WI38 (cell line): ENCODE measurements around the gene TRIM8.

Source experiments
- H3K4me3 ChIP-seq: 2 replicates; pipeline ENCODE4 v1.5.1; 2011; ENCODE audit warnings: low read depth, mild to moderate bottlenecking, control low read depth, low read length
- TF ChIP-seq, protein P1 (sequence below): IDR thresholded peaks from 2 replicates; pipeline ENCODE4 v1.5.1; 2012; ENCODE audit warnings: low read depth, mild to moderate bottlenecking, control low read depth, low read length

Gene TRIM8

DNA sequence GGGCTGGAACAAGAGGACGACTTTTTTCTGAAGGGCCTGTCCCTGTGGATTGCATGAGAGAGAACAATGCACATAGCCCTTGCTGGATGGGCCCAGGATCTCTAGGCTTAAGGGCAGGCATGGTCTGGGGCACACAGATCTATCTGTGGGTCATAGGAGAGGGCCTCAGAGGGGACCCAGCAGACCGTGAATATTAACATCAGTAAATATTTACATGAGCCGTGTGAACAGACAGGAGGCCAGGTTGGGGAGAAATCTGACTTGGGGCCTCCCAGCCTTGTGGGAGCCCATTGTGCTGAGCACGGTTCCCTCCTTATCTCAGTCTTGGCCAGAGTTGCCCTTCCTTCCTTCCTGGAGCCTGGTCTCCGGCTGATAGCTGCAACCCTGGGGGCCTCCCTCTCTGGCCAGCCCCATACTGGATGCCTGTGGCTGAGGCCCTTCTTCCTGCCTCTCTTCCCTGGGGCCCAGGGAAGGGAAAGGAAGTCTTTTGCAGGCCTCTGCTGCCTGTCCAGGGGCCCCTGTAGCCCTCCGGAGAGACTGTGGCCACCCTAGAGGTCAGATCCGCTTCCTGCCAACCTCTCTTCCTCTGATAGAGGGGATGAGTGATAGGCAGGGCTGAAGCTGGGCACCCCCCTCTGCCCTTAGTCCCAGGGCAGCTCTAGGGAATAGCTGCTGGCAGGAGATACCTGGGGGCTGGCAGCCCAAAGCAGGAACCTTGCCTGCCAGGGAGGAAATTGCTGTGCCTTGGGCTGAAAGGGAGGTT lies 44.5 kb upstream of the TRIM8 start:
- TF ChIP-seq, protein P1, sequence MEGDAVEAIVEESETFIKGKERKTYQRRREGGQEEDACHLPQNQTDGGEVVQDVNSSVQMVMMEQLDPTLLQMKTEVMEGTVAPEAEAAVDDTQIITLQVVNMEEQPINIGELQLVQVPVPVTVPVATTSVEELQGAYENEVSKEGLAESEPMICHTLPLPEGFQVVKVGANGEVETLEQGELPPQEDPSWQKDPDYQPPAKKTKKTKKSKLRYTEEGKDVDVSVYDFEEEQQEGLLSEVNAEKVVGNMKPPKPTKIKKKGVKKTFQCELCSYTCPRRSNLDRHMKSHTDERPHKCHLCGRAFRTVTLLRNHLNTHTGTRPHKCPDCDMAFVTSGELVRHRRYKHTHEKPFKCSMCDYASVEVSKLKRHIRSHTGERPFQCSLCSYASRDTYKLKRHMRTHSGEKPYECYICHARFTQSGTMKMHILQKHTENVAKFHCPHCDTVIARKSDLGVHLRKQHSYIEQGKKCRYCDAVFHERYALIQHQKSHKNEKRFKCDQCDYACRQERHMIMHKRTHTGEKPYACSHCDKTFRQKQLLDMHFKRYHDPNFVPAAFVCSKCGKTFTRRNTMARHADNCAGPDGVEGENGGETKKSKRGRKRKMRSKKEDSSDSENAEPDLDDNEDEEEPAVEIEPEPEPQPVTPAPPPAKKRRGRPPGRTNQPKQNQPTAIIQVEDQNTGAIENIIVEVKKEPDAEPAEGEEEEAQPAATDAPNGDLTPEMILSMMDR, result no peak

GRCh38 chr10:102600816-102601215 lies 43.5 kb upstream of the TRIM8 start:
- TF ChIP-seq, protein P1, result no peak
- H3K4me3 ChIP-seq, result no peak overlapping the region

More for the DNA sequence above, 44.5 kb upstream of the TRIM8 start:
- no peak overlapping the region for H3K4me3 ChIP-seq

GRCh38 chr10:102601639-102602038 lies 42.6 kb upstream of the TRIM8 start:
- TF ChIP-seq, protein P1, result no peak
- H3K4me3 ChIP-seq, result no peak overlapping the region

DNA sequence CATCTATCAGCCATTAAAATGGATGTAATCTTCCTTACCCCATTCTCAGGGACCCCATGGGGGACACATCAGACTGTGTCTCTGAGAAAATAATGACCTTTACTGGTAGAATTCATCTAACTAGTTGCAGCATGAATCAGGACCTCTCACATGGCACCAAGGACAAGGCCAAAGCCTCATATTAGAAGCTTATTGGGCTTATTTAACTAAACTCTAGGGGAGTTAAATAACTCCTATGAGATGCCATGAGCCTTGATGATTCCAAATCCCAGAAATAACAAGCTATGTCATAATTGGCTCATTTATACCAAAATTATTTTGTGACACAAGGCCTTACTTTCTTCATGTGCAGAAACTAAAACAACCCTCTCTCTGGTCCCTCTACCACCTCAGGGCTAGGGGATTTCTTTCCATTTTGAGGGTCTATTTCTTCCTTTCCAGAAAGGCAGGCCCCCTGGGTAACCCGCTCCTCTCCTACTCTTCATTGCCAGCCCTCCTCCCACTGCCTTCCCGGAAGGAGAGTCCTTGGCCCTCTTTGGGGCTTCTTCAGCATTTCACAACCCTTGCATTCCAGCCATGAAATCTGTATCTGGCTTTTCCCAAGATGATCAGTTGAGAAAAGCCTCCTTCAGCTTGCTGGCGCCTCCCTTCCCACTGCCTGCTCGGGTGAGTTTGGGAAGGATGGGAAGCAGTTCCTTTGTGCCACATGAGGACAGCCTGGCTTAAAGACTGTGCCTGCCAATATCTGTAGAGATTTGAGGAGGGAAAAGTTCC lies 41.8 kb upstream of the TRIM8 start:
- TF ChIP-seq, protein P1, result no peak
- H3K4me3 ChIP-seq, result no peak overlapping the region

DNA sequence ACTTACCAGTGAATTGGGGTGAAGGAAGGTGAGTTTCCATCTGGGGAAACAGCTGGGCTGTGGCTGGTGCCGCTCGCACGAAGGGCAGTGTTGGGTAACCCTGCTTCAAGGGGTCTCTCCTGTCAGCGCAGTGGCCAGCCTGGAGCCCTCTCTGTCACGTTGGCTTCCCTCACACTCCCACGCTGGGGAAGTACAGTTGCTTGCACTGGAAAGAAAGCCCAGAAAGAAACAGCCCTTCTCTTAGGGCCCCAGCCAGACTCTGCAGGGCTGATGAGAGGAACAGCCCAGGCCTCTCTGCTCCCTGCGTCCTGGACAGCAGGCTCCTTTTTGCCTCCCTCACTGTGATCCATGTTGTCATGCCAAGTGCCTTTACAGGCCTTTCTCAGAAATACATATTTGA lies 40.3 kb upstream of the TRIM8 start:
- no peak overlapping the region for H3K4me3 ChIP-seq
- TF ChIP-seq, protein P1, result no peak

DNA sequence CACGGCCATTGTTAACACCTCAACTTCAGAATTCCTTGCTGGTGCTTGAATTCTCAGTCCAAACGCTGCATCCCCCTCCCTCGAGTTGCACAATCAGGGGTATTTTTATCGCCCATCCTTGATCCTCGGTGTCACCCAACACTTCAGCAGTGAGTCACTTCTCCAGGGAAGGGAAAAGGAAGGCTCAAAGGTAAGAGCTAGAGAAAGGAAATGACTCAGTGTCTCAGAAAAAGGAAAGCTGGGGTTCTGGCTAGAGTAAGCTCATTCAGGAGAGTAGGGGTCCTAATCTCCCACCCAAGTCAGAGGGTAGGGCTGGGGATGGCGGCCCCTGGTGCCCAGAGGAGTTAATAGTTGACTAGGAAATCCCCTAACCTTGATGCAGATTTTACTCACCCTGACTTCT lies 39.8 kb upstream of the TRIM8 start:
- no peak overlapping the region for H3K4me3 ChIP-seq
- TF ChIP-seq, protein P1, result no peak

DNA sequence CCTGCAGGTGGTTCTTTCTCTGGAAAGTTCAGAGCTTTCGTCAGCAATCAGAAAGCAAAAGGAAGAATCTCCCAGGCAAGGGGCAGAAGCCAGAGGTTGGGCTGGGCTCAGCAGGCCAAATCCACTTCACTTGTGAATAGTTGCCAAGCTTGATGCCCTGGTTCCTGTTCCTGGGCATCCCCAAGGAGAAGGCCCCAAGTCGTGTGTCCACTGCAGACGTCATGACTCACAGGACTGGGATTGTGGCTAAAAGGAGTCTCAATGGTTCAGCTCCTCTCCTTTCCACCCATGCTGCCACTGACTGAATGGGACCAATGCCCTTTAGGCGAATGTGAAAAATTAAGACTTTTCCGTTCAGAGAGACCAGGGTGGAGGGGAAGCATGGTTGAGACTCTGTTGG lies 38.6 kb upstream of the TRIM8 start:
- TF ChIP-seq, protein P1, result no peak
- no peak overlapping the region for H3K4me3 ChIP-seq
